Keratinocyte (primary cell): ENCODE results near the gene RASGRF2. TPM values are rescaled to one million over a fixed set of nuclear protein-coding genes. Genes with fewer than 3 reads are reported as not detected.

Experiments used
- DNase-seq: peaks from one replicate; pipeline ENCODE4 v3.0.0-alpha.2; 2011; ENCODE audit warnings: low read depth, missing footprints, low spot score
- FAIRE-seq: peaks from 2 replicates; lab custom pipeline; 2011; peaks lifted over from hg19 to GRCh38; lab: Jason Lieb, UNC
- H2AFZ ChIP-seq: 2 replicates; pipeline ENCODE4 v1.6.0; 2012; ENCODE audit warnings: low read length, control low read depth, inconsistent platforms; ENCODE audit not compliant: control insufficient read depth
- H3K27ac ChIP-seq: 2 replicates; pipeline ENCODE4 v1.5.1; 2011; ENCODE audit warnings: low read length; ENCODE audit not compliant: control insufficient read depth, insufficient read depth
- H3K27me3 ChIP-seq: 3 replicates; pipeline ENCODE4 v1.6.0; 2011; ENCODE audit warnings: low read length; ENCODE audit not compliant: control insufficient read depth, insufficient read depth; ENCODE audit errors: extremely low read depth
- H3K36me3 ChIP-seq, 2 experiments: 2 replicates in 1 of 2; 3 replicates in 1 of 2; pipeline ENCODE4 v1.5.1; 2011; ENCODE audit warnings: low read length in 2 of 2, mild to moderate bottlenecking in 1 of 2; ENCODE audit not compliant: control insufficient read depth in 2 of 2, insufficient read depth in 2 of 2; ENCODE audit errors: extremely low read depth in 1 of 2
- H3K4me1 ChIP-seq: 3 replicates; pipeline ENCODE4 v1.5.1; 2011; ENCODE audit warnings: low read length; ENCODE audit not compliant: control insufficient read depth, insufficient read depth; ENCODE audit errors: extremely low read depth
- H3K4me2 ChIP-seq: 3 replicates; pipeline ENCODE4 v1.6.0; 2011; ENCODE audit warnings: low read depth, low read length; ENCODE audit not compliant: control insufficient read depth, insufficient read depth; ENCODE audit errors: extremely low read depth
- H3K4me3 ChIP-seq, 3 experiments: fragments of 200-600 bp in 1 of 3; sonication (generic) in 1 of 3; 2 replicates in 2 of 3; 3 replicates in 1 of 3; pipeline ENCODE4 v1.5.1; 2011 to 2016; ENCODE audit warnings: low read length in 3 of 3, mild to moderate bottlenecking in 3 of 3, control low read depth in 2 of 3, inconsistent platforms in 1 of 3, low read depth in 1 of 3, mixed read lengths in 1 of 3, mixed run types in 1 of 3, moderate library complexity in 1 of 3; ENCODE audit not compliant: control insufficient read depth in 2 of 3, insufficient read depth in 2 of 3; ENCODE audit errors: extremely low read depth in 1 of 3
- H3K79me2 ChIP-seq: 2 replicates; pipeline ENCODE4 v1.6.0; 2012; ENCODE audit warnings: low read length; ENCODE audit not compliant: control insufficient read depth, insufficient read depth
- H3K9ac ChIP-seq: 3 replicates; pipeline ENCODE4 v1.6.0; 2011; ENCODE audit warnings: low read length; ENCODE audit not compliant: control insufficient read depth, insufficient read depth; ENCODE audit errors: extremely low read depth
- H3K9me1 ChIP-seq: 3 replicates; pipeline ENCODE4 v1.6.0; 2011; ENCODE audit warnings: low read length; ENCODE audit not compliant: control insufficient read depth, insufficient read depth; ENCODE audit errors: extremely low read depth
- H3K9me3 ChIP-seq: 2 replicates; pipeline ENCODE4 v1.5.1; 2012; ENCODE audit warnings: low read depth, low read length; ENCODE audit not compliant: control insufficient read depth
- H4K20me1 ChIP-seq: 3 replicates; pipeline ENCODE4 v1.6.0; 2011; ENCODE audit warnings: low read length; ENCODE audit not compliant: control insufficient read depth, insufficient read depth; ENCODE audit errors: extremely low read depth
- EZH2 ChIP-seq: IDR thresholded peaks from one replicate; pipeline ENCODE4 v1.6.1; 2012; ENCODE audit warnings: inconsistent platforms, mild to moderate bottlenecking, low read length, moderate library complexity
- dilution Hi-C: fragments of 300-500 bp; cut with MboI; formaldehyde crosslinking; loops from one replicate; pipeline ENCODE4 v1.7.0; 2020; ENCODE audit warnings: low sequenced_read_pairs; ENCODE audit not compliant: extremely low pct_ligation_motif_present
- polyA plus RNA-seq, 5 experiments: library from polyadenylated mRNA; depleted of rRNA in 3 of 5; stranded (reverse) in 3 of 5; stranded (forward) in 1 of 5; unstranded in 1 of 5; fragments of >200 nt; gene quantifications; 1 replicate in 1 of 5; 2 replicates in 3 of 5; 3 replicates in 1 of 5; pipeline versions ENCODE4 v1.2.1 to v1.2.3, GENCODE V29; 2011 to 2012; ENCODE audit warnings: missing spikeins in 2 of 5, low read depth in 1 of 5, low replicate concordance in 1 of 5
- TF ChIP-seq, protein P1 (sequence below), 3 experiments: IDR thresholded peaks in 1 of 3; conservative IDR thresholded peaks in 1 of 3; optimal IDR thresholded peaks in 1 of 3; 2 replicates in 2 of 3; 3 replicates in 1 of 3; pipeline versions ENCODE3 to v1.5.1; 2011; ENCODE audit warnings: low read length in 3 of 3, mild to moderate bottlenecking in 3 of 3, moderate library complexity in 2 of 3, control low read depth in 1 of 3, inconsistent platforms in 1 of 3; ENCODE audit not compliant: insufficient read depth in 2 of 3; ENCODE audit errors: extremely low read depth in 1 of 3

The RASGRF2 gene
- polyA plus RNA-seq, 1 donor (not counting 4 experiments of a cell fraction or from before 2014, with no cell fraction given) = 0.03 TPM

- dilution Hi-C loops = no loop called here
- Histone ChIP-seq H3K27me3 (no peaks in the 10 kb centered on the region), H3K79me2 (no peaks in the 10 kb centered on the region), H4K20me1 (no peaks in the 10 kb centered on the region), H3K9me3 (no peaks in the 10 kb centered on the region), H2AFZ (no peak overlapping the region), H3K27ac (no peak overlapping the region), H3K36me3 (no peaks in the 10 kb centered on the region), H3K9ac (no peak overlapping the region), H3K4me2 (no peak overlapping the region), H3K9me1 (no peaks in the 10 kb centered on the region), H3K4me1 (no peaks in the 10 kb centered on the region), H3K4me3 (no peak overlapping the region)
- no peak for TF ChIP-seq EZH2
- TF ChIP-seq, protein P1, sequence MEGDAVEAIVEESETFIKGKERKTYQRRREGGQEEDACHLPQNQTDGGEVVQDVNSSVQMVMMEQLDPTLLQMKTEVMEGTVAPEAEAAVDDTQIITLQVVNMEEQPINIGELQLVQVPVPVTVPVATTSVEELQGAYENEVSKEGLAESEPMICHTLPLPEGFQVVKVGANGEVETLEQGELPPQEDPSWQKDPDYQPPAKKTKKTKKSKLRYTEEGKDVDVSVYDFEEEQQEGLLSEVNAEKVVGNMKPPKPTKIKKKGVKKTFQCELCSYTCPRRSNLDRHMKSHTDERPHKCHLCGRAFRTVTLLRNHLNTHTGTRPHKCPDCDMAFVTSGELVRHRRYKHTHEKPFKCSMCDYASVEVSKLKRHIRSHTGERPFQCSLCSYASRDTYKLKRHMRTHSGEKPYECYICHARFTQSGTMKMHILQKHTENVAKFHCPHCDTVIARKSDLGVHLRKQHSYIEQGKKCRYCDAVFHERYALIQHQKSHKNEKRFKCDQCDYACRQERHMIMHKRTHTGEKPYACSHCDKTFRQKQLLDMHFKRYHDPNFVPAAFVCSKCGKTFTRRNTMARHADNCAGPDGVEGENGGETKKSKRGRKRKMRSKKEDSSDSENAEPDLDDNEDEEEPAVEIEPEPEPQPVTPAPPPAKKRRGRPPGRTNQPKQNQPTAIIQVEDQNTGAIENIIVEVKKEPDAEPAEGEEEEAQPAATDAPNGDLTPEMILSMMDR (optimal IDR thresholded peaks at IDR 0.05 in 1 of 3, IDR thresholded peaks at IDR 0.05 in 1 of 3, conservative IDR thresholded peaks at IDR 0.05 in 1 of 3; ENCODE audit: extremely low read depth in 1 of 3, insufficient read depth in 2 of 3, low read length in 3 of 3) = no peak
- DNase-seq = no peak
- no peak for FAIRE-seq
Observed at GRCh38 chr5:81081461-81081835, 121.3 kb downstream of the RASGRF2 start.

DNA sequence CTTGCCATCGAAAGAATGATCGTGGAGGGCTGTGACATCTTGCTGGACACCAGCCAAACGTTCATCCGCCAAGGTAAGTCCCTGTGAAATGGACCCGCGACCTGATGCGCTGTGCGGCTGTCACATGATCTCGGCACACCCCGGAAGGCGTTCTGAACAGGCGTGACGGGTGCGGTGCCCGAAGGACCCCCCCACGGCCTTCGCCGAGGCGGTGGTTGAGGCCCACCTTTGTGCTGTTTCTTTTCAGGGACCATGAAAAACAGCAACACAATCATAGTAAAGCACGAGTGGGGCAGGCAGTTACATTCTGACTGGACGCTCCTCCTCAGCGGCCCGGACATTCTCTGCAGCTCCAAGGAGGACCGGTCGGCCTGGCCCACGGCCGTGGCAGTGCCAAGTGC, 126.7 kb downstream of the RASGRF2 start:
- Histone ChIP-seq H2AFZ (no peak overlapping the region), H3K36me3 (no peaks in the 10 kb centered on the region), H3K9me1 (no peaks in the 10 kb centered on the region), H3K9ac (no peak overlapping the region), H3K4me1 (no peaks in the 10 kb centered on the region), H3K79me2 (no peaks in the 10 kb centered on the region), H3K4me3 (no peak overlapping the region), H3K4me2 (no peak overlapping the region), H3K9me3 (no peaks in the 10 kb centered on the region), H3K27me3 (no peaks in the 10 kb centered on the region), H4K20me1 (no peaks in the 10 kb centered on the region), H3K27ac (no peak overlapping the region)
- no peak for DNase-seq
- no peak for FAIRE-seq
- dilution Hi-C loops = no loop called here
- TF ChIP-seq, protein P1 (optimal IDR thresholded peaks at IDR 0.05 in 1 of 3, IDR thresholded peaks at IDR 0.05 in 1 of 3, conservative IDR thresholded peaks at IDR 0.05 in 1 of 3; ENCODE audit: extremely low read depth in 1 of 3, insufficient read depth in 2 of 3, low read length in 3 of 3) = no peak
- TF ChIP-seq EZH2 = no peak
